PC-3 (cell line): ENCODE data around the gene EP400.

Experiments
- EZH2 ChIP-seq: fragments of 300-600 bp; sonication (generic); IDR thresholded peaks from one replicate; pipeline ENCODE4 v1.6.1; 2017; ENCODE audit warnings: antibody characterized with exemption, mild to moderate bottlenecking, low read length; ENCODE audit not compliant: unreplicated experiment
- EZH2phosphoT487 ChIP-seq: fragments of 300-600 bp; sonication (generic); IDR thresholded peaks from 2 replicates; pipeline ENCODE4 v1.6.1; 2018; ENCODE audit warnings: mild to moderate bottlenecking, antibody characterized with exemption, low read length, borderline replicate concordance
- TF ChIP-seq, protein P1 (sequence below): fragments of 300-600 bp; sonication (generic); conservative IDR thresholded peaks from 2 replicates; pipeline ENCODE4 v1.5.1; 2017; ENCODE audit warnings: antibody characterized with exemption, low read depth, mild to moderate bottlenecking, low read length

DNA sequence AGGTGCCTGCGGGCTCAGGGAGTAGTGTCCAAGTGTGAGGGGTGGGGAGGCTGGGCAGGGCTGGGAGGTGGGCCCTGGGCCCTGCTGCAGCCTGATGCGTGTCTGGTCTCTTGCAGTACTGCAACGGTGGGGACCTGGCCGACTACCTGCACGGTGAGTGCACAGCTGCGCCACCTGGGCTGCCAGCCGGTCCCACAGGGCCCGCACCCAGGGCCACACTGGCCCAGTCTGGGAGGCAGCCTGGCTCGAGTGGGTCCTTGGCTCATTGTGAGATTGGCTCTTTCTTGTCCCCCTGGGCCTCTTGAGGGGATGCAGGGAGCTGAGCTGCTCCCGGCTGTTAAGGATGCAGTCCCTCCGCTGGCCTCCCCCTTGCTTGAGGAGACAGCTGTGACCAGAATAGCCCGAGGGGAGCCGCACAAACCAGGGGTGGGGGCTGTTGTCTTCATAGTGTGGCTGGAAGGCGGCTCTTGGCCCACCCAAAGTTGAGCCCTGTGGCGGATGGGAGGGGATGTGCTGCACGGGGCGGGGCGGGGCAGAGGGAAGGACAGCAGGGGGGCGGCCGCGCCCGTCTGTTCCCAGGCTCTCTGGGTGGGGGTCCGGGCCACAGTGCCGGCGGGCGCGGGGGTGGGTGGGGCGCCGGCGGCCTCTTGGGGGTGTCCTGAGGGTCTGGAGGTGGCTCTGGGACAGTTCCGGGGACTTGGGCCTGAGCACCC is 42.2 kb upstream of the EP400 start:
- TF ChIP-seq, protein P1, sequence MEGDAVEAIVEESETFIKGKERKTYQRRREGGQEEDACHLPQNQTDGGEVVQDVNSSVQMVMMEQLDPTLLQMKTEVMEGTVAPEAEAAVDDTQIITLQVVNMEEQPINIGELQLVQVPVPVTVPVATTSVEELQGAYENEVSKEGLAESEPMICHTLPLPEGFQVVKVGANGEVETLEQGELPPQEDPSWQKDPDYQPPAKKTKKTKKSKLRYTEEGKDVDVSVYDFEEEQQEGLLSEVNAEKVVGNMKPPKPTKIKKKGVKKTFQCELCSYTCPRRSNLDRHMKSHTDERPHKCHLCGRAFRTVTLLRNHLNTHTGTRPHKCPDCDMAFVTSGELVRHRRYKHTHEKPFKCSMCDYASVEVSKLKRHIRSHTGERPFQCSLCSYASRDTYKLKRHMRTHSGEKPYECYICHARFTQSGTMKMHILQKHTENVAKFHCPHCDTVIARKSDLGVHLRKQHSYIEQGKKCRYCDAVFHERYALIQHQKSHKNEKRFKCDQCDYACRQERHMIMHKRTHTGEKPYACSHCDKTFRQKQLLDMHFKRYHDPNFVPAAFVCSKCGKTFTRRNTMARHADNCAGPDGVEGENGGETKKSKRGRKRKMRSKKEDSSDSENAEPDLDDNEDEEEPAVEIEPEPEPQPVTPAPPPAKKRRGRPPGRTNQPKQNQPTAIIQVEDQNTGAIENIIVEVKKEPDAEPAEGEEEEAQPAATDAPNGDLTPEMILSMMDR, result no peak
- TF ChIP-seq EZH2phosphoT487 (no peak), EZH2 (no peak)
